GM12878 (cell line): ENCODE results near the gene OR4C6. TPM values are rescaled to one million over a fixed set of nuclear protein-coding genes. Genes with fewer than 3 reads are reported as not detected.

Source experiments
- ATAC-seq: fragments of 200-7000 bp; cut with Tn5 transposase; 3 replicates; pipeline ENCODE4 v1.9.1; 2020; ENCODE audit warnings: mild to moderate bottlenecking, moderate library complexity
- BruUV-seq: library from RNA; stranded (reverse); fragments of 400-500 nt; replicated peaks from 2 replicates; lab custom pipeline; 2021; lab: Mats Ljungman, UMichigan
- CTCF ChIA-PET: fragments of 300-600 bp; sonication (Branson Sonifier 250); formaldehyde crosslinking; extraction: SDS; loops from one replicate; lab custom pipeline; 2021; ENCODE audit warnings: inconsistent platforms; lab: Yijun Ruan, JAX
- POLR2A ChIA-PET: fragments of 350-600 bp; formaldehyde crosslinking; extraction: SDS; loops from one replicate; lab custom pipeline; 2021; ENCODE audit warnings: inconsistent platforms; lab: Charles Lee
- RAD21 ChIA-PET: fragments of 300-600 bp; sonication (Branson Sonifier 250); formaldehyde crosslinking; loops from one replicate; lab custom pipeline; 2023; ENCODE audit warnings: antibody characterized with exemption; ENCODE audit not compliant: unreplicated experiment; lab: Charles Lee
- SMC1A ChIA-PET: fragments of 300-600 bp; sonication (Branson Sonifier 250); formaldehyde crosslinking; loops from one replicate; lab custom pipeline; 2023; ENCODE audit not compliant: unreplicated experiment, uncharacterized antibody; lab: Charles Lee
- DNase-seq: peaks from one replicate; pipeline ENCODE4 v3.0.0-alpha.2; 2011; ENCODE audit warnings: low read depth, low spot score
- FAIRE-seq: peaks from 3 replicates; lab custom pipeline; 2011; peaks lifted over from hg19 to GRCh38; lab: Jason Lieb, UNC
- H2AFZ ChIP-seq: 2 replicates; pipeline ENCODE4 v1.6.0; 2011; ENCODE audit warnings: low read depth, low read length, control low read depth; ENCODE audit not compliant: control insufficient read depth
- H3K27ac ChIP-seq: 2 replicates; pipeline ENCODE4 v1.5.1; 2011; ENCODE audit warnings: control low read depth; ENCODE audit not compliant: control insufficient read depth, insufficient read depth
- H3K27me3 ChIP-seq, 2 experiments: replicated peaks in 1 of 2; 2 replicates each; pipeline versions ENCODE4 v1.6.0 to v1.6.1; 2011; ENCODE audit warnings: low read length in 1 of 2; ENCODE audit not compliant: control insufficient read depth in 2 of 2, insufficient read depth in 2 of 2
- H3K36me3 ChIP-seq, 2 experiments: 2 replicates each; pipeline ENCODE4 v1.5.1; 2011; ENCODE audit warnings: low read length in 1 of 2; ENCODE audit not compliant: control insufficient read depth in 2 of 2, insufficient read depth in 2 of 2
- H3K4me1 ChIP-seq: 2 replicates; pipeline ENCODE4 v1.6.1; 2011; ENCODE audit warnings: mild to moderate bottlenecking, low read length, moderate library complexity, mixed read lengths; ENCODE audit not compliant: control insufficient read depth, insufficient read depth
- H3K4me2 ChIP-seq: 2 replicates; pipeline ENCODE4 v1.6.0; 2011; ENCODE audit warnings: control low read depth; ENCODE audit not compliant: control insufficient read depth, insufficient read depth
- H3K4me3 ChIP-seq: fragments of 200-600 bp; sonication (generic); 2 replicates; pipeline ENCODE4 v1.5.1; 2016
- H3K79me2 ChIP-seq: 2 replicates; pipeline ENCODE4 v1.6.0; 2011; ENCODE audit warnings: low read length; ENCODE audit not compliant: control insufficient read depth, insufficient read depth
- H3K9ac ChIP-seq: 2 replicates; pipeline ENCODE4 v1.8.0; 2011; ENCODE audit warnings: low read length, control low read depth, mixed read lengths; ENCODE audit not compliant: control insufficient read depth, insufficient read depth
- H3K9me3 ChIP-seq: replicated peaks from 3 replicates; pipeline ENCODE4 v1.5.1; 2011; ENCODE audit warnings: mild to moderate bottlenecking, low read length; ENCODE audit not compliant: control insufficient read depth, insufficient read depth
- H4K20me1 ChIP-seq: 2 replicates; pipeline ENCODE4 v1.6.0; 2011; ENCODE audit not compliant: control insufficient read depth, insufficient read depth
- BCL11A ChIP-seq: IDR thresholded peaks from 2 replicates; pipeline ENCODE4 v1.6.1; 2011; ENCODE audit warnings: low read depth, low read length
- NFIC ChIP-seq: IDR thresholded peaks from 2 replicates; pipeline ENCODE4 v1.6.1; 2012; ENCODE audit warnings: low read depth, mild to moderate bottlenecking, inconsistent platforms, low read length, moderate library complexity
- NR2C2 ChIP-seq: IDR thresholded peaks from 2 replicates; pipeline ENCODE4 v1.6.1; 2011; ENCODE audit warnings: borderline replicate concordance, low read depth; ENCODE audit not compliant: control insufficient read depth, insufficient read length
- RAD21 ChIP-seq: IDR thresholded peaks from 2 replicates; pipeline ENCODE4 v1.6.1; 2011; ENCODE audit warnings: mild to moderate bottlenecking, low read depth, low read length, moderate library complexity; ENCODE audit not compliant: insufficient read depth
- SREBF2 ChIP-seq: IDR thresholded peaks from 2 replicates; pipeline ENCODE4 v1.6.1; 2012; ENCODE audit warnings: mild to moderate bottlenecking, low read length
- YBX1 ChIP-seq: fragments of 450-650 bp; IDR thresholded peaks from 2 replicates; pipeline ENCODE4 v1.6.1; 2016; ENCODE audit warnings: antibody characterized with exemption
- whole genome bisulfite sequencing: methylation state at CpG from one replicate; pipeline ENCODE4 v1.1.6; 2016; ENCODE audit warnings: low lambda C conversion rate; ENCODE audit not compliant: insufficient replicate concordance, insufficient coverage; ENCODE audit errors: missing lambda C conversion rate; 5-methylcytosine and 5-hydroxymethylcytosine counted together
- in situ Hi-C: fragments of 300-500 bp; cut with MboI; formaldehyde crosslinking; loops from 9 replicates; pipeline ENCODE4 v1.14.3; 2018; ENCODE audit warnings: mixed read lengths
- intact Hi-C: fragments of 100-400 bp; cut with micrococcal nuclease; formaldehyde crosslinking; loops from one replicate; pipeline ENCODE4 v1.14.2; 2022; ENCODE audit not compliant: unreplicated experiment
- polyA plus RNA-seq, 11 experiments: library from polyadenylated mRNA; depleted of rRNA in 4 of 11; unstranded in 6 of 11; stranded (reverse) in 5 of 11; fragments of >200 nt; fragmentation: Nextera tagmentation in 4 of 11; fragmentation: Illumina TruSeq in 1 of 11; extraction: Ambion mirVana in 4 of 11; extraction: Trizol in 1 of 11; gene quantifications; 1 replicate in 1 of 11; 2 replicates in 10 of 11; pipeline versions ENCODE4 v1.2.1 to v1.2.3, GENCODE V29; 2011 to 2016; ENCODE audit warnings: inconsistent platforms in 2 of 11, missing spikeins in 2 of 11, low read depth in 1 of 11
- total RNA-seq, 4 experiments: library from RNA; depleted of rRNA in 3 of 4; stranded (reverse); fragments of >200 nt in 3 of 4; fragmentation: Illumina TruSeq in 1 of 4; extraction: Trizol in 1 of 4; gene quantifications; 2 replicates each; pipeline versions ENCODE4 v1.2.1 to v1.2.3, GENCODE V29; 2013 to 2021
- TF ChIP-seq, protein P1 (sequence below): fragments of 450-650 bp; IDR thresholded peaks from 2 replicates; pipeline ENCODE4 v1.6.1; 2016; ENCODE audit warnings: mild to moderate bottlenecking, moderate library complexity, borderline replicate concordance
- TF ChIP-seq, protein P2 (sequence below): IDR thresholded peaks from 2 replicates; pipeline ENCODE4 v1.6.1; 2011; ENCODE audit warnings: borderline replicate concordance, low read depth, mild to moderate bottlenecking, moderate library complexity, low read length; ENCODE audit not compliant: insufficient read depth, poor library complexity, severe bottlenecking

The OR4C6 gene
- total and polyA plus RNA-seq, 10 of the 15 experiments (the other 5 are each of a cell fraction or from before 2014, with no cell fraction given), result 0.22 to 0.60 (median 0.42) TPM; not detected in 3

GRCh38 chr11:55658031-55658573 lies 3.9 kb upstream of the OR4C6 start (continued):
- TF ChIP-seq, protein P1, sequence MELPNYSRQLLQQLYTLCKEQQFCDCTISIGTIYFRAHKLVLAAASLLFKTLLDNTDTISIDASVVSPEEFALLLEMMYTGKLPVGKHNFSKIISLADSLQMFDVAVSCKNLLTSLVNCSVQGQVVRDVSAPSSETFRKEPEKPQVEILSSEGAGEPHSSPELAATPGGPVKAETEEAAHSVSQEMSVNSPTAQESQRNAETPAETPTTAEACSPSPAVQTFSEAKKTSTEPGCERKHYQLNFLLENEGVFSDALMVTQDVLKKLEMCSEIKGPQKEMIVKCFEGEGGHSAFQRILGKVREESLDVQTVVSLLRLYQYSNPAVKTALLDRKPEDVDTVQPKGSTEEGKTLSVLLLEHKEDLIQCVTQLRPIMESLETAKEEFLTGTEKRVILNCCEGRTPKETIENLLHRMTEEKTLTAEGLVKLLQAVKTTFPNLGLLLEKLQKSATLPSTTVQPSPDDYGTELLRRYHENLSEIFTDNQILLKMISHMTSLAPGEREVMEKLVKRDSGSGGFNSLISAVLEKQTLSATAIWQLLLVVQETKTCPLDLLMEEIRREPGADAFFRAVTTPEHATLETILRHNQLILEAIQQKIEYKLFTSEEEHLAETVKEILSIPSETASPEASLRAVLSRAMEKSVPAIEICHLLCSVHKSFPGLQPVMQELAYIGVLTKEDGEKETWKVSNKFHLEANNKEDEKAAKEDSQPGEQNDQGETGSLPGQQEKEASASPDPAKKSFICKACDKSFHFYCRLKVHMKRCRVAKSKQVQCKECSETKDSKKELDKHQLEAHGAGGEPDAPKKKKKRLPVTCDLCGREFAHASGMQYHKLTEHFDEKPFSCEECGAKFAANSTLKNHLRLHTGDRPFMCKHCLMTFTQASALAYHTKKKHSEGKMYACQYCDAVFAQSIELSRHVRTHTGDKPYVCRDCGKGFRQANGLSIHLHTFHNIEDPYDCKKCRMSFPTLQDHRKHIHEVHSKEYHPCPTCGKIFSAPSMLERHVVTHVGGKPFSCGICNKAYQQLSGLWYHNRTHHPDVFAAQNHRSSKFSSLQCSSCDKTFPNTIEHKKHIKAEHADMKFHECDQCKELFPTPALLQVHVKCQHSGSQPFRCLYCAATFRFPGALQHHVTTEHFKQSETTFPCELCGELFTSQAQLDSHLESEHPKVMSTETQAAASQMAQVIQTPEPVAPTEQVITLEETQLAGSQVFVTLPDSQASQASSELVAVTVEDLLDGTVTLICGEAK, result no peak

- peak; percentile 66 for ATAC-seq
- no peaks in the 10 kb centered on the region for H3K4me1 ChIP-seq
- no peak for TF ChIP-seq RAD21
- no peak for TF ChIP-seq BCL11A
- TF ChIP-seq, protein P2, sequence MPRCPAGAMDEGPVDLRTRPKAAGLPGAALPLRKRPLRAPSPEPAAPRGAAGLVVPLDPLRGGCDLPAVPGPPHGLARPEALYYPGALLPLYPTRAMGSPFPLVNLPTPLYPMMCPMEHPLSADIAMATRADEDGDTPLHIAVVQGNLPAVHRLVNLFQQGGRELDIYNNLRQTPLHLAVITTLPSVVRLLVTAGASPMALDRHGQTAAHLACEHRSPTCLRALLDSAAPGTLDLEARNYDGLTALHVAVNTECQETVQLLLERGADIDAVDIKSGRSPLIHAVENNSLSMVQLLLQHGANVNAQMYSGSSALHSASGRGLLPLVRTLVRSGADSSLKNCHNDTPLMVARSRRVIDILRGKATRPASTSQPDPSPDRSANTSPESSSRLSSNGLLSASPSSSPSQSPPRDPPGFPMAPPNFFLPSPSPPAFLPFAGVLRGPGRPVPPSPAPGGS, result no peak
- no peak for TF ChIP-seq YBX1
- TF ChIP-seq SREBF2, result no peak
- no peak for TF ChIP-seq NFIC
- no peak for TF ChIP-seq NR2C2
- TF ChIP-seq, all 136 proteins: peak for 0
- no peak overlapping the region for H3K4me2 ChIP-seq
- no peak overlapping the region for H2AFZ ChIP-seq
- no TSS peak for BruUV-seq
- H3K4me3 ChIP-seq, result no peak overlapping the region
- FAIRE-seq (no peak), DNase-seq (no peak)
- 0% methylated on average over 1 of the region's 1 CpG for WGBS
- no peak overlapping the region for H3K9ac ChIP-seq
- no peaks in the 10 kb centered on the region for H3K36me3 ChIP-seq
- in situ Hi-C loops (no loop called here), intact Hi-C loops (loop anchor here (5.0 kb wide), 1 partner anchor 49 kb away; no protein-coding TSS in a partner anchor)
- RAD21 ChIA-PET, result no interaction called here
- no peaks in the 10 kb centered on the region for H3K27me3 ChIP-seq
- no peaks in the 10 kb centered on the region for H3K79me2 ChIP-seq
- POLR2A ChIA-PET, result no interaction called here
- H3K27ac ChIP-seq, result no peak overlapping the region
- CTCF ChIA-PET, result no interaction called here
- SMC1A ChIA-PET, result interaction anchor here (0.8 kb wide), 1 partner anchor 50 kb away, joined by 4 read pairs; no protein-coding TSS in a partner anchor
- H4K20me1 ChIP-seq, result no peaks in the 10 kb centered on the region
- H3K9me3 ChIP-seq, result no peaks in the 10 kb centered on the region
Measured at GRCh38 chr11:55658608-55659007, 3.4 kb upstream of the OR4C6 start.
